B cell (primary cell): ENCODE results near the gene INSIG1.

Experiments used
- EZH2 ChIP-seq: IDR thresholded peaks from 2 replicates; pipeline ENCODE4 v1.6.1; 2012; ENCODE audit warnings: borderline replicate concordance, low read depth, mild to moderate bottlenecking, moderate library complexity, low read length; ENCODE audit not compliant: insufficient read depth, poor library complexity, severe bottlenecking
- TF ChIP-seq, protein P1 (sequence below): fragments of 200-600 bp; IDR thresholded peaks from one replicate; pipeline ENCODE4 v1.8.0; 2022; ENCODE audit warnings: antibody characterized with exemption, mild to moderate bottlenecking

DNA sequence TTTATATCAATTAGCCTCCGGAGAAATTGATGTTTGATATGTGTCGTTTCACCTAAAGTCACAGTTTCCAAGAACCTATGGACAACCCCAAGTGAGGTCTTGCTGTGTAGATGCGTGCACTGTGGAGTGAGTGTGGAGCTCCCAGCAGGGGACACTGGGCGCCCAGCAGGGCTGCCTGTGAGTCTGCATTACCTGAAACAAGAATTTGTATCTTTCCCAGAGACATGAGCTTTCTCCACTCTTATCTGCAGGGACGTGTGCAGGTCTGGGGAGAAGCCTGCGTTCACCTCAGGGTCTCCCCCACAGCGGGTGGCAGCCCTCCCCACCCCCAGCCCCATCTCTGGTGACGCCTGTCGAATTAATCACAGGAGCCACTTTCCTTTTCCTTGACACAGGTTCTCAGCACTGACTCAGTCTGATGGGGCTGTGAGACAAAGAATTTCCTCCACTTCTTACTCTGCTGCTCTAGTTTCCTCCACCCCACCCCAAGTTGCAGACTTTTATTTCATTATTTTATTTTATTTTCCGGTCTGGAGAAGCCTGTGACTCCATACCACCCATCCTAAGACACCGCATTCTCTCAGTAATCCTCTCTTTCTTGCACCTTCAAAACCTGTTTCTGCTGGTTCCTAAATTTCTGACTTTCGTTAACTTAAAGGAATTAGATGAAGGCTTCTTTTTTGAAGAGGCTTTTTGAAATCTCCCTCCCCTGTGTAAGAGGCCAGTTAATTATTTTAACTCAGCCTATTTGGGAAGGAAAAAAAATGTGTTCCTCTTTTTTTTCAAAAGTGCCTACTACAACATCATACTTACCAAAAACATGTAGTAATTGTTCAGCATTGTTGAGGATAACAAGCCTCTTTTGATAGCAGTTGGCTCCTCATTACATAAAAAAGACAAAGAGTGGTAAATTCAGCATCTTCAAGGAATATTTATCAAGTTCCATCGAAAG lies 17.0 kb upstream of the INSIG1 start:
- no peak for TF ChIP-seq EZH2
- TF ChIP-seq, protein P1, sequence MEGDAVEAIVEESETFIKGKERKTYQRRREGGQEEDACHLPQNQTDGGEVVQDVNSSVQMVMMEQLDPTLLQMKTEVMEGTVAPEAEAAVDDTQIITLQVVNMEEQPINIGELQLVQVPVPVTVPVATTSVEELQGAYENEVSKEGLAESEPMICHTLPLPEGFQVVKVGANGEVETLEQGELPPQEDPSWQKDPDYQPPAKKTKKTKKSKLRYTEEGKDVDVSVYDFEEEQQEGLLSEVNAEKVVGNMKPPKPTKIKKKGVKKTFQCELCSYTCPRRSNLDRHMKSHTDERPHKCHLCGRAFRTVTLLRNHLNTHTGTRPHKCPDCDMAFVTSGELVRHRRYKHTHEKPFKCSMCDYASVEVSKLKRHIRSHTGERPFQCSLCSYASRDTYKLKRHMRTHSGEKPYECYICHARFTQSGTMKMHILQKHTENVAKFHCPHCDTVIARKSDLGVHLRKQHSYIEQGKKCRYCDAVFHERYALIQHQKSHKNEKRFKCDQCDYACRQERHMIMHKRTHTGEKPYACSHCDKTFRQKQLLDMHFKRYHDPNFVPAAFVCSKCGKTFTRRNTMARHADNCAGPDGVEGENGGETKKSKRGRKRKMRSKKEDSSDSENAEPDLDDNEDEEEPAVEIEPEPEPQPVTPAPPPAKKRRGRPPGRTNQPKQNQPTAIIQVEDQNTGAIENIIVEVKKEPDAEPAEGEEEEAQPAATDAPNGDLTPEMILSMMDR = no peak
